ENCODE measurements around the gene RFX4.

RFX4 gene

GRCh38 chr12:106582641-106583230 lies at the start of gene RFX4:
Gene RFX4 (plus strand): TSS chr12:106583004. CDS start chr12:106583321, 317 bp downstream.
- DNase-seq (ENCODE audit: low read depth): no peak

GRCh38 chr12:106541201-106541600 lies 41.6 kb upstream of the RFX4 start:
- no peak for DNase-seq (ENCODE audit: low read depth)

GRCh38 chr12:106551410-106551809 lies 31.4 kb upstream of the RFX4 start:
- DNase-seq (ENCODE audit: low read depth): no peak

GRCh38 chr12:106552228-106552627 lies 30.6 kb upstream of the RFX4 start:
- no peak for DNase-seq (ENCODE audit: low read depth)

- no peak for DNase-seq (ENCODE audit: low read depth)
These were observed 18.0 kb upstream of the RFX4 start for GRCh38 chr12:106564678-106565329.

GRCh38 chr12:106566771-106567170 lies 16.0 kb upstream of the RFX4 start:
- no peak for DNase-seq (ENCODE audit: low read depth)

GRCh38 chr12:106573239-106573638 lies 9.6 kb upstream of the RFX4 start:
- no peak for DNase-seq (ENCODE audit: low read depth)

- no peak for DNase-seq (ENCODE audit: low read depth)
These were observed 6.0 kb upstream of the RFX4 start for GRCh38 chr12:106576848-106577247.

- no peak for DNase-seq (ENCODE audit: low read depth)
These were observed 1.9 kb upstream of the RFX4 start for GRCh38 chr12:106580671-106581508.

- DNase-seq (ENCODE audit: low read depth): no peak
These were observed 1.1 kb upstream of the RFX4 start for GRCh38 chr12:106581543-106582248.

GRCh38 chr12:106582249-106582591 lies 584 bp upstream of the RFX4 start:
- no peak for DNase-seq (ENCODE audit: low read depth)

- DNase-seq (ENCODE audit: low read depth): no peak
These were observed 669 bp downstream of the RFX4 start for GRCh38 chr12:106583242-106584103.

GRCh38 chr12:106584104-106585064 lies 1.6 kb downstream of the RFX4 start:
- no peak for DNase-seq (ENCODE audit: low read depth)

GRCh38 chr12:106585105-106585520 lies 2.3 kb downstream of the RFX4 start:
- no peak for DNase-seq (ENCODE audit: low read depth)

- DNase-seq (ENCODE audit: low read depth): no peak
These were observed 2.9 kb downstream of the RFX4 start for GRCh38 chr12:106585521-106586277.

- no peak for DNase-seq (ENCODE audit: low read depth)
These were observed 3.5 kb downstream of the RFX4 start for GRCh38 chr12:106586278-106586802.

- DNase-seq (ENCODE audit: low read depth): no peak
These were observed 4.2 kb downstream of the RFX4 start for GRCh38 chr12:106586803-106587684.

GRCh38 chr12:106588771-106589170 lies 6.0 kb downstream of the RFX4 start:
- no peak for DNase-seq (ENCODE audit: low read depth)

Data from fibroblast of the conjunctiva (primary cell).